Stimulated activated CD8-positive, alpha-beta memory T cell treated with anti-CD3 and anti-CD28 coated beads, Interleukin-4, amount 100 ng/mL, for 24 hours (primary cell): Measurements from ENCODE around the gene MACF1.
"Not testable (repeated sequence)": the region's sequence is repeated elsewhere in the genome, so short reads cannot be mapped to it uniquely, and the experiment has no call there.

Experiments
- DNase-seq: peaks from one replicate; pipeline ENCODE4 v3.0.0-alpha.2; 2020; ENCODE audit warnings: low read depth

Gene MACF1

GRCh38 chr1:39204441-39205081, at the start of gene MACF1:
MACF1 (plus strand) TSS chr1:39204695; CDS start chr1:39205023, 328 bp downstream.
- DNase-seq = no peak

GRCh38 chr1:39157304-39157703, 47.2 kb upstream of the MACF1 start:
- DNase-seq = no peak

GRCh38 chr1:39158327-39159086, 46.0 kb upstream of the MACF1 start:
- DNase-seq = no peak

- DNase-seq = no peak
Observed at GRCh38 chr1:39159224-39160036, 45.1 kb upstream of the MACF1 start.

- DNase-seq = no peak
Observed at GRCh38 chr1:39160703-39161102, 43.8 kb upstream of the MACF1 start.

GRCh38 chr1:39161811-39162210, 42.7 kb upstream of the MACF1 start:
- DNase-seq = not testable (repeated sequence)

GRCh38 chr1:39163469-39163868, 41.0 kb upstream of the MACF1 start:
- no peak for DNase-seq

- no peak for DNase-seq
Observed at GRCh38 chr1:39164256-39164655, 40.2 kb upstream of the MACF1 start.

- no peak for DNase-seq
Observed at GRCh38 chr1:39165049-39165448, 39.4 kb upstream of the MACF1 start.

- no peak for DNase-seq
Observed at GRCh38 chr1:39165488-39165887, 39.0 kb upstream of the MACF1 start.

- no peak for DNase-seq
Observed at GRCh38 chr1:39167632-39168209, 36.8 kb upstream of the MACF1 start.

GRCh38 chr1:39168301-39169080, 36.0 kb upstream of the MACF1 start:
- DNase-seq = no peak

GRCh38 chr1:39170731-39171667, 33.5 kb upstream of the MACF1 start:
- no peak for DNase-seq

- DNase-seq = no peak
Observed at GRCh38 chr1:39173119-39173994, 31.1 kb upstream of the MACF1 start.

GRCh38 chr1:39173995-39174380, 30.5 kb upstream of the MACF1 start:
- DNase-seq = no peak

- DNase-seq = no peak
Observed at GRCh38 chr1:39174390-39175081, 30.0 kb upstream of the MACF1 start.

GRCh38 chr1:39177706-39178105, 26.8 kb upstream of the MACF1 start:
- DNase-seq = no peak

GRCh38 chr1:39178541-39179431, 25.7 kb upstream of the MACF1 start:
- DNase-seq = no peak
